Uterus (tissue), 4 donors: ENCODE results near the gene PYGL. TPM values are rescaled to one million over a fixed set of nuclear protein-coding genes. Genes with fewer than 3 reads are reported as not detected.
"Not testable (repeated sequence)": the region's sequence is repeated elsewhere in the genome, so short reads cannot be mapped to it uniquely, and the experiment has no call there.

Source experiments
- DNase-seq, 2 donors: peaks; one replicate each; pipeline ENCODE4 v3.0.0-alpha.2; 2019 to 2020
- H3K27ac ChIP-seq, 2 donors: fragments of 200-600 bp; sonication (generic); 1 replicate in 1 of 2; 2 replicates in 1 of 2; pipeline ENCODE4 v1.5.1; 2016 to 2018
- H3K27me3 ChIP-seq, 2 donors: fragments of 200-600 bp; sonication (generic); one replicate each; pipeline ENCODE4 v1.5.1; 2018 to 2019; ENCODE audit warnings: control low read depth in 1 of 2
- H3K36me3 ChIP-seq, 2 donors: fragments of 200-600 bp; sonication (generic); one replicate each; pipeline ENCODE4 v1.5.1; 2019; ENCODE audit warnings: control low read depth in 1 of 2
- H3K4me1 ChIP-seq, 2 donors: fragments of 200-600 bp; sonication (generic); one replicate each; pipeline ENCODE4 v1.5.1; 2018 to 2019; ENCODE audit warnings: control low read depth in 1 of 2
- H3K4me3 ChIP-seq, 2 donors: fragments of 200-600 bp; sonication (generic); 1 replicate in 1 of 2; 2 replicates in 1 of 2; pipeline ENCODE4 v1.5.1; 2018 to 2019; ENCODE audit warnings: mild to moderate bottlenecking in 1 of 2
- H3K9me3 ChIP-seq, 2 donors: fragments of 200-600 bp; sonication (generic); one replicate each; pipeline ENCODE4 v1.5.1; 2019; ENCODE audit warnings: control low read depth in 1 of 2
- POLR2A ChIP-seq, 2 donors: fragments of 450-650 bp; IDR thresholded peaks; one replicate each; pipeline ENCODE4 v1.6.1; 2016; ENCODE audit warnings: antibody characterized with exemption in 2 of 2, mild to moderate bottlenecking in 1 of 2, moderate library complexity in 1 of 2
- intact Hi-C: fragments of 100-400 bp; cut with DNase I; formaldehyde crosslinking; loops from one replicate; pipeline ENCODE4 v1.15.1; 2023; ENCODE audit warnings: low total_unique reads
- total RNA-seq, 4 donors: library from RNA; depleted of rRNA in 3 of 4; stranded (reverse); fragments of >200 nt in 3 of 4; gene quantifications; one replicate each; pipeline versions ENCODE4 v1.1.0 to v1.2.4, GENCODE V29; 2014 to 2023
- TF ChIP-seq, protein P1 (sequence below), 4 experiments: fragments of 200-600 bp in 2 of 4; fragments of 450-650 bp in 2 of 4; sonication (generic) in 2 of 4; IDR thresholded peaks; one replicate each; pipeline ENCODE4 v1.5.1; 2016 to 2019; ENCODE audit warnings: antibody characterized with exemption in 4 of 4, mild to moderate bottlenecking in 2 of 4, moderate library complexity in 1 of 4
- donor health status: DM: yes; HTN: yes; CAD: no.

The PYGL gene
- total RNA-seq, 4 donors from 2014 or later: 15.4 to 62.4 (median 35.2) TPM

DNA sequence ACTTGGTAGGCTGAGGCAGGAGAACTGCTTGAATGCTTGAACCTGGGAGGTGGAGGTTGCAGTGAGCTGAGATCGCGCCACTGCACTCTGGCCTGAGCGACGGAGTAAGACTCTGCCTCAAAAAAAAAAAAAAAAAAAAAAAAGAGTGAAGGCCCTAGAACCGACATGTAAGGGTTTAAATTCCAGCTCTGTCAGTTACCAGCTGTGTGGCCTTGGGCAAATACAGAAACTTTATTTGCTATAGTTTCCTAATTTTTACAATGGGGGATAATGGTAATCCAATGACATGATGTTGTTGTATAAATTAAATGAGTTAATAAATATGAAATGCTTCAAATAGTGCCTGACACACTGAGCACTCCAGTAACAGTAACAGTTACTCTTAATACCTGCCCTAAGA is 19.6 kb upstream of the PYGL start:
- peaks cover 6 to 11% of the 10 kb centered on the region in 2 donors for H3K4me1 ChIP-seq
- H3K9me3 ChIP-seq: no peaks in the 10 kb centered on the region
- no peaks in the 10 kb centered on the region for H3K27me3 ChIP-seq
- TF ChIP-seq, protein P1, sequence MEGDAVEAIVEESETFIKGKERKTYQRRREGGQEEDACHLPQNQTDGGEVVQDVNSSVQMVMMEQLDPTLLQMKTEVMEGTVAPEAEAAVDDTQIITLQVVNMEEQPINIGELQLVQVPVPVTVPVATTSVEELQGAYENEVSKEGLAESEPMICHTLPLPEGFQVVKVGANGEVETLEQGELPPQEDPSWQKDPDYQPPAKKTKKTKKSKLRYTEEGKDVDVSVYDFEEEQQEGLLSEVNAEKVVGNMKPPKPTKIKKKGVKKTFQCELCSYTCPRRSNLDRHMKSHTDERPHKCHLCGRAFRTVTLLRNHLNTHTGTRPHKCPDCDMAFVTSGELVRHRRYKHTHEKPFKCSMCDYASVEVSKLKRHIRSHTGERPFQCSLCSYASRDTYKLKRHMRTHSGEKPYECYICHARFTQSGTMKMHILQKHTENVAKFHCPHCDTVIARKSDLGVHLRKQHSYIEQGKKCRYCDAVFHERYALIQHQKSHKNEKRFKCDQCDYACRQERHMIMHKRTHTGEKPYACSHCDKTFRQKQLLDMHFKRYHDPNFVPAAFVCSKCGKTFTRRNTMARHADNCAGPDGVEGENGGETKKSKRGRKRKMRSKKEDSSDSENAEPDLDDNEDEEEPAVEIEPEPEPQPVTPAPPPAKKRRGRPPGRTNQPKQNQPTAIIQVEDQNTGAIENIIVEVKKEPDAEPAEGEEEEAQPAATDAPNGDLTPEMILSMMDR (IDR thresholded peaks at IDR 0.05): no peak
- TF ChIP-seq POLR2A (IDR thresholded peaks at IDR 0.05): no peak
- intact Hi-C loops: no loop called here
- no peaks in the 10 kb centered on the region for H3K36me3 ChIP-seq
- no peak for DNase-seq
- H3K27ac ChIP-seq: peak overlapping the region; percentile 65 to 72
- H3K4me3 ChIP-seq: no peak overlapping the region

DNA sequence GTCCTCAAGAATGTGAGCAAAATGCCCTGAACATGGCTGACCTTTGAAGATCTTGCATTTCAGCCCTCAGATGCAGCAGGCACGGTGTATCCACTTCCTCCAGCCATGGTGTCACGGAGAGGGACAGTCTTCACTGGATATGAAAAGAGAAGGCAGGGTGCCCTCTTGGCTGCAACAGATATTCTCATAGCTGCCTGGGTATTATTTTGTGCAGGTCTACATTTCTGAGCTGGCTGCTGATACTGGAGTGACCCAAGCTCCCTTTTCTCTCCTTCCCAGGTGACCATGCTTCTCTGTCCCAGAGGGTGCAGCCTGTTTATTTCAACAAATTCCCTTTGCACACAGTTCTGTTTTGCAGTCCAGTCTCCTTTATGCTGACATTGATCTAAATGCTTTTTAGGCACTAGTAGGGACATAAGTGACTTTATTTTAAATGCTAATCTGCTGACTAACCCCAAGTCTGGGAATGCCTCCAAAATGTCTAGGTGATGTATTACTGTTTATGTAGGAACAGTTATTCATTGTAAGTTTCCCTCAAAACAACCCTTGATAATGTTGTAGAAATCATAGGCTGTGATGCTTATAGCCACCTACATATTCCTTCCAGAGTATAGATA is 17.4 kb upstream of the PYGL start:
- TF ChIP-seq, protein P1 (IDR thresholded peaks at IDR 0.05): no peak
- TF ChIP-seq POLR2A (IDR thresholded peaks at IDR 0.05): no peak
- Histone ChIP-seq H3K4me1 (peaks cover 6 to 11% of the 10 kb centered on the region in 2 donors), H3K9me3 (no peaks in the 10 kb centered on the region), H3K4me3 (no peak overlapping the region), H3K27ac (peak overlapping the region; percentile 74 to 79), H3K36me3 (no peaks in the 10 kb centered on the region), H3K27me3 (no peaks in the 10 kb centered on the region)
- DNase-seq: peak in 1 of 2 donors; percentile 43
- intact Hi-C loops: no loop called here

DNA sequence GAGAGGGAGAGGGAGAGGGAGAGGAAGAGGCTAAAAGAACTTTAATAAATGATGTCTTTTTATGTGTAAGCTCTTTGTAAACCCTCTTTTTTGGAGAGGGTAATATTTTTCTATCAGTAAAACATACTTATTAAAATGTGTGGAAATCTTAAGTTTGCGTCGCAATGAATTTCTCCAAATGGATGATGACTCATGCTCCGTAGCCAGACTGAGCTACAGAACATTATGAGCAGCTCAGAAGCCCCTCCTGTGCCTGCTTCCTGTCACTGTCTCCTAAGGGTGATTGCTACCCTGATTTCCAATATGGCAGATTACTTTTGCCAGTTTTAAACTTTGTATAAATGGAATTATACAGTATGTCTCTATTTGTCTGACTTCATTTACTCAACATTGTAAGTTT is 13.0 kb upstream of the PYGL start:
- Histone ChIP-seq H3K9me3 (no peaks in the 10 kb centered on the region), H3K4me3 (no peak overlapping the region), H3K4me1 (peaks cover 4% of the 10 kb centered on the region in 2 donors), H3K27me3 (no peaks in the 10 kb centered on the region), H3K36me3 (no peaks in the 10 kb centered on the region), H3K27ac (peak overlapping the region; percentile 70 to 85)
- intact Hi-C loops: no loop called here
- TF ChIP-seq, protein P1 (IDR thresholded peaks at IDR 0.05): no peak
- no peak for TF ChIP-seq POLR2A (IDR thresholded peaks at IDR 0.05)
- DNase-seq: peak in 1 of 2 donors; percentile 60

DNA sequence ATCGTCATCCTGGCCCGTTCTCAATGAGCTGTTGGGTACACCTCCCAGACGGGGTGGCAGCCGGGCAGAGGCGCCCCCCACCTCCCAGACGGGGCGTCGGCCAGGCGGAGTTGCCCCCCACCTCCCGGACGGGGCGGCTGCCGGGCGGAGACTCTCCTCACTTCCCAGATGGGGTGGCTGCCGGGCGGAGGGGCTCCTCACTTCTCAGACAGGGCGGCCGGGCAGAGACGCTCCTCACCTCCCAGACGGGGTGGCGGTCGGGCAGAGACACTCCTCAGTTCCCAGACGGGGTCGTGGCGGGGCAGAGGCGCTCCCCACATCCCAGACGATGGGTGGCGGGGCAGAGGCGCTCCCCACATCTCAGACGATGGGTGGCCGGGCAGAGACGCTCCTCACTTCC is 12.1 kb upstream of the PYGL start:
- H3K9me3 ChIP-seq, H3K36me3 ChIP-seq, H3K4me1 ChIP-seq, DNase-seq, intact Hi-C loops, H3K27me3 ChIP-seq, H3K4me3 ChIP-seq: not testable (repeated sequence)
- H3K27ac ChIP-seq: peak overlapping the region; percentile 79 to 85

DNA sequence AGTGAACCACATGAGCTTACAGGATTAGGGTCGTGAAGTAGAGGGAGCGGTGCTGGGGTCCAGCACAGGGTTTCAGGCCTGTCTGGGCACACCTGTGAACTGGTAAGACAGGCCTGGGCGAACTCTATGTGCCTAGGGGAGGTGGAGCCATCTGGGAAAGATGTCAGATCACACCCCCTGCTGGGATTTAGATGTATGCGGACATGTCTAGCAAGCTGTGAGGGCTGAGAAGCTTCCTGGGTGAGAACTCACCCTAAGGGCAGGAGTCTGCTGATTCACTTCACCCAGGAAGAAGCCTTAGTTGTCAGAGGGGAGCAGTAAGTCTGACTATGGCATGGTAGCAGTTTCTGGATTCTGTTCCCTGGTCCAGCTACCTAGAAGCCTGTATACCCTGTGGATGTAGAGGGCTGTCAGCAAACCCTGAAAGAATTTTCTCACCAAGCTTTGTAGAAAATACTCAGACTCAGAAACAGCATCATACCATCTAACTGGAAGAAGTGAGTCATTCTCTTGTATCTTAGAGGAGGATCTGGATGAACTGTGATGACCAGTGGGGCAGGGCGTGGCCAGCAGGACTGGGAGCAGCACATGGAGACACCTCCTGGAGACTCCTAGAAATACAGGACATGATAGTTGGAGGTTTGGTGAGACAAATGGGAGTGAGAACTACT is 11.2 kb upstream of the PYGL start:
- H3K36me3 ChIP-seq: no peaks in the 10 kb centered on the region
- intact Hi-C loops: no loop called here

More for the DNA sequence above, 11.2 kb upstream of the PYGL start:
- H3K9me3 ChIP-seq: no peaks in the 10 kb centered on the region
- TF ChIP-seq, protein P1 (IDR thresholded peaks at IDR 0.05): peak in 3 of 4 experiments; percentile 7 to 49 (median 45)
- no peak for TF ChIP-seq POLR2A (IDR thresholded peaks at IDR 0.05)
- H3K4me1 ChIP-seq: no peaks in the 10 kb centered on the region
- peak; percentile 67 to 88 for DNase-seq
- no peak overlapping the region for H3K4me3 ChIP-seq
- no peaks in the 10 kb centered on the region for H3K27me3 ChIP-seq
- peak overlapping the region; percentile 79 to 85 for H3K27ac ChIP-seq
